ENCODE measurements around the gene GALNT9.

DNA sequence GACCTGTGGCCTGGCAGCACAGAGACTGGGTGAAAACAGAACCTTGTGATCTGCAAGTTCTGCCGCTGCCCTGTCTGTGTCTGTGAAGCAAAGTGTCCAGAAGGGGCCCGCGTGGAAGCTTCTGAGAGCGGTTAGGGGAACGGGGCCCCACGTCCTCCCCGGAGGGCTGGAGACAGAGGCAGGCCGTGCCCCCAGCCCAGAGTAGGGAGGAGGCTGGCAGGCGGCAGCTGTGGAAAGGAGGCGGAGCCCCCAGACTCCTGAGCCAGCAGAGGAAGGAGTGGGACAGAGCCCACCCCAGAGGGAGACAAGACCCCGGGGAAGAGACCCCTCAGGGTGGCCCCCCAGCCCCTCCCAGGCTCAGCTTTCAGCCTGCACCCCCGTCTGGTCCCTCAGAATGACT is 49.0 kb downstream of the GALNT9 start:
- TF ChIP-seq, protein P1, sequence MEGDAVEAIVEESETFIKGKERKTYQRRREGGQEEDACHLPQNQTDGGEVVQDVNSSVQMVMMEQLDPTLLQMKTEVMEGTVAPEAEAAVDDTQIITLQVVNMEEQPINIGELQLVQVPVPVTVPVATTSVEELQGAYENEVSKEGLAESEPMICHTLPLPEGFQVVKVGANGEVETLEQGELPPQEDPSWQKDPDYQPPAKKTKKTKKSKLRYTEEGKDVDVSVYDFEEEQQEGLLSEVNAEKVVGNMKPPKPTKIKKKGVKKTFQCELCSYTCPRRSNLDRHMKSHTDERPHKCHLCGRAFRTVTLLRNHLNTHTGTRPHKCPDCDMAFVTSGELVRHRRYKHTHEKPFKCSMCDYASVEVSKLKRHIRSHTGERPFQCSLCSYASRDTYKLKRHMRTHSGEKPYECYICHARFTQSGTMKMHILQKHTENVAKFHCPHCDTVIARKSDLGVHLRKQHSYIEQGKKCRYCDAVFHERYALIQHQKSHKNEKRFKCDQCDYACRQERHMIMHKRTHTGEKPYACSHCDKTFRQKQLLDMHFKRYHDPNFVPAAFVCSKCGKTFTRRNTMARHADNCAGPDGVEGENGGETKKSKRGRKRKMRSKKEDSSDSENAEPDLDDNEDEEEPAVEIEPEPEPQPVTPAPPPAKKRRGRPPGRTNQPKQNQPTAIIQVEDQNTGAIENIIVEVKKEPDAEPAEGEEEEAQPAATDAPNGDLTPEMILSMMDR (IDR thresholded peaks at IDR 0.05), result no peak
- no peak for TF ChIP-seq POLR2A (IDR thresholded peaks at IDR 0.05)

Data from lower leg skin (tissue), 3 donors.